HEK293 (cell line): ENCODE results near the gene CHRM2.

Experiments used
- CTCF ChIA-PET: fragments of 350-600 bp; formaldehyde crosslinking; extraction: SDS; loops from one replicate; lab custom pipeline; 2021; ENCODE audit warnings: antibody characterized with exemption; lab: Yijun Ruan, JAX
- POLR2A ChIA-PET: fragments of 300-600 bp; formaldehyde crosslinking; extraction: SDS; loops from one replicate; lab custom pipeline; 2020; ENCODE audit warnings: antibody characterized with exemption, inconsistent platforms; lab: Yijun Ruan, JAX
- H3K27ac ChIP-seq: fragments of 200-500 bp; sonication (Bioruptor generic); 2 replicates; pipeline ENCODE4 v1.5.1; 2014; ENCODE audit warnings: low read depth, low read length, control low read depth, inconsistent platforms; ENCODE audit errors: extremely low read depth
- H3K36me3 ChIP-seq, 2 experiments: fragments of 200-500 bp in 1 of 2; sonication (Bioruptor generic) in 1 of 2; 1 replicate in 1 of 2; 2 replicates in 1 of 2; pipeline ENCODE4 v1.5.1; 2014 to 2017; ENCODE audit warnings: inconsistent platforms in 2 of 2, low read length in 2 of 2; ENCODE audit not compliant: control insufficient read depth in 2 of 2, insufficient read depth in 1 of 2
- H3K4me1 ChIP-seq: fragments of 200-500 bp; sonication (Bioruptor generic); 2 replicates; pipeline ENCODE4 v1.5.1; 2014; ENCODE audit warnings: mild to moderate bottlenecking, low read length, inconsistent platforms; ENCODE audit not compliant: control insufficient read depth, insufficient read depth
- H3K4me3 ChIP-seq: 2 replicates; pipeline ENCODE4 v1.5.1; 2011; ENCODE audit warnings: low read depth, mild to moderate bottlenecking, control low read depth, low read length, moderate library complexity
- H3K9me3 ChIP-seq: fragments of 200-500 bp; sonication (Bioruptor generic); 2 replicates; pipeline ENCODE4 v1.5.1; 2014; ENCODE audit warnings: low read depth, low read length, inconsistent platforms; ENCODE audit not compliant: control insufficient read depth, insufficient read depth
- KLF16 ChIP-seq: fragments of 450-650 bp; formaldehyde crosslinking; IDR thresholded peaks from 2 replicates; pipeline ENCODE4 v1.5.1; 2017; ENCODE audit warnings: missing biosample characterization, missing genetic modification characterization
- ZNF112 ChIP-seq: fragments of 450-650 bp; formaldehyde crosslinking; IDR thresholded peaks from 2 replicates; pipeline ENCODE4 v1.5.0; 2017; ENCODE audit warnings: missing biosample characterization, missing genetic modification characterization
- ZNF138 ChIP-seq: fragments of 450-650 bp; formaldehyde crosslinking; IDR thresholded peaks from 2 replicates; pipeline ENCODE4 v1.5.1; 2016; ENCODE audit warnings: missing biosample characterization, missing genetic modification characterization, borderline replicate concordance
- ZNF19 ChIP-seq: fragments of 450-650 bp; formaldehyde crosslinking; IDR thresholded peaks from 2 replicates; pipeline ENCODE4; 2016; ENCODE audit warnings: missing biosample characterization, missing genetic modification characterization, low read depth
- ZNF423 ChIP-seq: fragments of 450-650 bp; formaldehyde crosslinking; IDR thresholded peaks from 2 replicates; pipeline ENCODE4 v1.5.1; 2016; ENCODE audit warnings: missing biosample characterization, missing genetic modification characterization
- ZNF544 ChIP-seq: fragments of 450-650 bp; formaldehyde crosslinking; IDR thresholded peaks from 2 replicates; pipeline ENCODE4 v1.5.0; 2017; ENCODE audit warnings: missing biosample characterization, missing genetic modification characterization
- ZNF610 ChIP-seq: fragments of 450-650 bp; formaldehyde crosslinking; IDR thresholded peaks from 2 replicates; pipeline ENCODE4 v1.5.1; 2016; ENCODE audit warnings: missing biosample characterization, missing genetic modification characterization, borderline replicate concordance
- ZNF660 ChIP-seq: fragments of 450-650 bp; IDR thresholded peaks from 2 replicates; pipeline ENCODE4 v1.5.1; 2018; ENCODE audit warnings: missing biosample characterization, mild to moderate bottlenecking, missing genetic modification characterization
- ZSCAN16 ChIP-seq: fragments of 450-650 bp; formaldehyde crosslinking; IDR thresholded peaks from 2 replicates; pipeline ENCODE4 v1.5.1; 2016; ENCODE audit warnings: missing biosample characterization, missing genetic modification characterization
- ZXDB ChIP-seq: fragments of 450-650 bp; formaldehyde crosslinking; IDR thresholded peaks from 2 replicates; pipeline ENCODE4 v1.5.1; 2016; ENCODE audit warnings: missing biosample characterization, missing genetic modification characterization
- TF ChIP-seq, protein P1 (sequence below): fragments of 450-650 bp; formaldehyde crosslinking; IDR thresholded peaks from 2 replicates; pipeline ENCODE4 v1.5.1; 2016; ENCODE audit warnings: missing biosample characterization, missing genetic modification characterization
- TF ChIP-seq, protein P2 (sequence below): fragments of 450-650 bp; formaldehyde crosslinking; IDR thresholded peaks from 2 replicates; pipeline ENCODE4 v1.5.1; 2016; ENCODE audit warnings: missing biosample characterization, missing genetic modification characterization
- TF ChIP-seq, protein P3 (sequence below): sonication (generic); formaldehyde crosslinking; IDR thresholded peaks from 2 replicates; pipeline ENCODE4 v1.8.1; 2022; ENCODE audit warnings: mild to moderate bottlenecking, moderate library complexity, missing genetic modification reagents
- TF ChIP-seq, protein P4 (sequence below): fragments of 450-650 bp; formaldehyde crosslinking; IDR thresholded peaks from 2 replicates; pipeline ENCODE4 v1.5.1; 2016; ENCODE audit warnings: missing biosample characterization, missing genetic modification characterization, low read depth
- TF ChIP-seq, protein P5 (sequence below): fragments of 450-650 bp; formaldehyde crosslinking; IDR thresholded peaks from 2 replicates; pipeline ENCODE4 v1.5.1; 2016; ENCODE audit warnings: missing biosample characterization, missing genetic modification characterization

The CHRM2 gene

DNA sequence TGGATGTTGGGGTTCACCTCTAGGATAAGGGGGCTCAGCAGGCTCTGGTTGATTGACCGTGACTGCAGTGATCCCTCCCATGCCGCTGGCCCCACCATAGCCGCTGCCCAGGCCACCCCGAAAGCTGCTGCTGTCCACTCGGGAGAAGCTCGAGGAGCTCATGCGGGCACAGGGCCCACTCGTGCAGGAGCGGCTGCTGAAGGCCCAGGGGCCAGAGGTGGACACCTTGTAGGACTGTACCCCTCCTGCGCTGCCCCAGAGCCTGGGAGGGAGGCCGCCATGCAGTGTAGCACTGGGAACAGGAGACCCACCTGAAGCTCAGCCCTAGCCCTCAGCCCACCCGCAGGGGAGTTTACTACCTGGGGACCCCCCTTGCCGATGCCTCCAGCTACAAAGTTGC lies 70.0 kb downstream of the CHRM2 start:
- ChIA-PET CTCF (interaction anchor here (0.6 kb wide), 1 partner anchor 1664 kb away, joined by 3 read pairs; no protein-coding TSS in a partner anchor), POLR2A (no interaction called here)
- Histone ChIP-seq H3K9me3 (no peaks in the 10 kb centered on the region), H3K4me1 (no peaks in the 10 kb centered on the region), H3K27ac (no peak overlapping the region), H3K4me3 (no peak overlapping the region), H3K36me3 (no peaks in the 10 kb centered on the region)
- TF ChIP-seq ZSCAN16 (tag by site-specific recombination) (no peak), ZNF660 (tag by site-specific recombination) (no peak), ZNF19 (no peak), ZXDB (no peak), ZNF112 (tag by site-specific recombination) (no peak), ZNF610 (no peak), ZNF423 (no peak), KLF16 (tag by site-specific recombination) (no peak)
- TF ChIP-seq, protein P1, sequence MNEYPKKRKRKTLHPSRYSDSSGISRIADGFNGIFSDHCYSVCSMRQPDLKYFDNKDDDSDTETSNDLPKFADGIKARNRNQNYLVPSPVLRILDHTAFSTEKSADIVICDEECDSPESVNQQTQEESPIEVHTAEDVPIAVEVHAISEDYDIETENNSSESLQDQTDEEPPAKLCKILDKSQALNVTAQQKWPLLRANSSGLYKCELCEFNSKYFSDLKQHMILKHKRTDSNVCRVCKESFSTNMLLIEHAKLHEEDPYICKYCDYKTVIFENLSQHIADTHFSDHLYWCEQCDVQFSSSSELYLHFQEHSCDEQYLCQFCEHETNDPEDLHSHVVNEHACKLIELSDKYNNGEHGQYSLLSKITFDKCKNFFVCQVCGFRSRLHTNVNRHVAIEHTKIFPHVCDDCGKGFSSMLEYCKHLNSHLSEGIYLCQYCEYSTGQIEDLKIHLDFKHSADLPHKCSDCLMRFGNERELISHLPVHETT, result no peak
- TF ChIP-seq, protein P2, sequence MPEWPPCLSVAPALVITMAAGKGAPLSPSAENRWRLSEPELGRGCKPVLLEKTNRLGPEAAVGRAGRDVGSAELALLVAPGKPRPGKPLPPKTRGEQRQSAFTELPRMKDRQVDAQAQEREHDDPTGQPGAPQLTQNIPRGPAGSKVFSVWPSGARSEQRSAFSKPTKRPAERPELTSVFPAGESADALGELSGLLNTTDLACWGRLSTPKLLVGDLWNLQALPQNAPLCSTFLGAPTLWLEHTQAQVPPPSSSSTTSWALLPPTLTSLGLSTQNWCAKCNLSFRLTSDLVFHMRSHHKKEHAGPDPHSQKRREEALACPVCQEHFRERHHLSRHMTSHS (tag by site-specific recombination), result no peak
- TF ChIP-seq, protein P3, sequence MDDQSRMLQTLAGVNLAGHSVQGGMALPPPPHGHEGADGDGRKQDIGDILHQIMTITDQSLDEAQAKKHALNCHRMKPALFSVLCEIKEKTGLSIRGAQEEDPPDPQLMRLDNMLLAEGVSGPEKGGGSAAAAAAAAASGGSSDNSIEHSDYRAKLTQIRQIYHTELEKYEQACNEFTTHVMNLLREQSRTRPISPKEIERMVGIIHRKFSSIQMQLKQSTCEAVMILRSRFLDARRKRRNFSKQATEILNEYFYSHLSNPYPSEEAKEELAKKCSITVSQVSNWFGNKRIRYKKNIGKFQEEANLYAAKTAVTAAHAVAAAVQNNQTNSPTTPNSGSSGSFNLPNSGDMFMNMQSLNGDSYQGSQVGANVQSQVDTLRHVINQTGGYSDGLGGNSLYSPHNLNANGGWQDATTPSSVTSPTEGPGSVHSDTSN, result no peak
- TF ChIP-seq, protein P4, sequence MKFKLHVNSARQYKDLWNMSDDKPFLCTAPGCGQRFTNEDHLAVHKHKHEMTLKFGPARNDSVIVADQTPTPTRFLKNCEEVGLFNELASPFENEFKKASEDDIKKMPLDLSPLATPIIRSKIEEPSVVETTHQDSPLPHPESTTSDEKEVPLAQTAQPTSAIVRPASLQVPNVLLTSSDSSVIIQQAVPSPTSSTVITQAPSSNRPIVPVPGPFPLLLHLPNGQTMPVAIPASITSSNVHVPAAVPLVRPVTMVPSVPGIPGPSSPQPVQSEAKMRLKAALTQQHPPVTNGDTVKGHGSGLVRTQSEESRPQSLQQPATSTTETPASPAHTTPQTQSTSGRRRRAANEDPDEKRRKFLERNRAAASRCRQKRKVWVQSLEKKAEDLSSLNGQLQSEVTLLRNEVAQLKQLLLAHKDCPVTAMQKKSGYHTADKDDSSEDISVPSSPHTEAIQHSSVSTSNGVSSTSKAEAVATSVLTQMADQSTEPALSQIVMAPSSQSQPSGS (tag by site-specific recombination), result no peak

DNA sequence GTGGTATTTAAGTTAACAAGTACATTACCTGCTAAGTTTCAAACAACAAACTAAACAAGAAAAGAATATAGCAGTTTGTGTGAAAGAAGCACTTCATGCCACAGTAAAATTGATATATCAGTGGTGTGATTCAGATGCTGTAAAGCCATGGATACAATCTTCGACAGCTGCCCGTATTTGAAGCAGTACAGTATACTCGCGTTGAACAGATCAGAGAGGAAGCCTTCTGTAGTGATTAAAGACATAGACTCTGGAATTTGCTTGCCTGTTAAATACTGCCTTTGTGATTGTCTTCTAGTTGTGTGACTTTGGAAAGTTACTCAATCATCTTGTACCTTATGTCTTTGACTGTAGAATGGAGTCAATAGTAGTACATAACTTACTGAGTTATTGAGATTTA lies 71.7 kb downstream of the CHRM2 start:
- H3K9me3 ChIP-seq, result no peaks in the 10 kb centered on the region
- CTCF ChIA-PET, result interaction anchor here (1.0 to 2.0 kb wide), 2 partner anchors 66 to 651 kb away, joined by 3 to 7 read pairs; no protein-coding TSS in a partner anchor
- no peak overlapping the region for H3K4me3 ChIP-seq
- H3K4me1 ChIP-seq, result no peaks in the 10 kb centered on the region
- H3K36me3 ChIP-seq, result no peaks in the 10 kb centered on the region
- TF ChIP-seq ZNF138 (no peak), ZNF544 (tag by site-specific recombination) (no peak)
- TF ChIP-seq, protein P5, sequence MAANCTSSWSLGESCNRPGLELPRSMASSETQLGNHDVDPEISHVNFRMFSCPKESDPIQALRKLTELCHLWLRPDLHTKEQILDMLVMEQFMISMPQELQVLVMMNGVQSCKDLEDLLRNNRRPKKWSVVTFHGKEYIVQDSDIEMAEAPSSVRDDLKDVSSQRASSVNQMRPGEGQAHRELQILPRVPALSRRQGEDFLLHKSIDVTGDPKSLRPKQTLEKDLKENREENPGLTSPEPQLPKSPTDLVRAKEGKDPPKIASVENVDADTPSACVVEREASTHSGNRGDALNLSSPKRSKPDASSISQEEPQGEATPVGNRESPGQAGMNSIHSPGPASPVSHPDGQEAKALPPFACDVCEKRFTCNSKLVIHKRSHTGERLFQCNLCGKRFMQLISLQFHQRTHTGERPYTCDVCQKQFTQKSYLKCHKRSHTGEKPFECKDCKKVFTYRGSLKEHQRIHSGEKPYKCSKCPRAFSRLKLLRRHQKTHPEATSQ (tag by site-specific recombination), result no peak
- TF ChIP-seq, protein P1, result no peak
- H3K27ac ChIP-seq, result no peak overlapping the region
- POLR2A ChIA-PET, result no interaction called here
